Astrocyte of the cerebellum (primary cell): ENCODE data around the gene RPSA.

Experiments
- DNase-seq: peaks from one replicate; pipeline ENCODE4 v3.0.0-alpha.2; 2011; ENCODE audit warnings: low read depth
- H3K4me3 ChIP-seq: 2 replicates; pipeline ENCODE4 v1.5.1; 2011; ENCODE audit warnings: mild to moderate bottlenecking, low read depth, low read length, moderate library complexity
- CTCF ChIP-seq: IDR thresholded peaks from 2 replicates; pipeline ENCODE4 v1.5.1; 2012; ENCODE audit warnings: low read length, low read depth, moderate library complexity, mild to moderate bottlenecking; ENCODE audit errors: missing control alignments
- in situ Hi-C: cut with HindIII; loops from 2 replicates; pipeline ENCODE4 v1.10.0; 2017; ENCODE audit warnings: low sequenced_read_pairs

Gene RPSA

GRCh38 chr3:39383881-39384664 is 22.4 kb upstream of the RPSA start:
- H3K4me3 ChIP-seq = peak overlapping the region; percentile 89
- in situ Hi-C loops = no loop called here

GRCh38 chr3:39384665-39385000 is 21.9 kb upstream of the RPSA start:
- peak overlapping the region; percentile 89 for H3K4me3 ChIP-seq
- TF ChIP-seq CTCF = no peak
- in situ Hi-C loops = no loop called here

More at GRCh38 chr3:39383881-39384664, 22.4 kb upstream of the RPSA start:
- peak; percentile 71 for DNase-seq
- TF ChIP-seq CTCF = no peak

GRCh38 chr3:39385456-39386090 is 20.9 kb upstream of the RPSA start:
- no peak for DNase-seq
- TF ChIP-seq CTCF = no peak
- no peak overlapping the region for H3K4me3 ChIP-seq
- in situ Hi-C loops = no loop called here

More at GRCh38 chr3:39384665-39385000, 21.9 kb upstream of the RPSA start:
- no peak for DNase-seq

GRCh38 chr3:39386318-39386717 is 20.2 kb upstream of the RPSA start:
- H3K4me3 ChIP-seq = no peak overlapping the region
- in situ Hi-C loops = no loop called here
- no peak for DNase-seq
- TF ChIP-seq CTCF = no peak

- no peak overlapping the region for H3K4me3 ChIP-seq
- TF ChIP-seq CTCF = no peak
- DNase-seq = no peak
- in situ Hi-C loops = no loop called here
These were observed 19.0 kb upstream of the RPSA start for GRCh38 chr3:39387411-39387975.

- no peak for TF ChIP-seq CTCF
These were observed 18.4 kb upstream of the RPSA start for GRCh38 chr3:39388153-39388552.

More at GRCh38 chr3:39388153-39388552, 18.4 kb upstream of the RPSA start:
- DNase-seq = no peak
- in situ Hi-C loops = no loop called here
- H3K4me3 ChIP-seq = no peak overlapping the region
